ENCODE data around the gene DPAGT1. TPM values are rescaled to one million over a fixed set of nuclear protein-coding genes. Genes with fewer than 3 reads are reported as not detected.

Gene DPAGT1
- total RNA-seq, 6 donors from 2014 or later, result 18.6 to 43.9 (median 28.3) TPM

DNA sequence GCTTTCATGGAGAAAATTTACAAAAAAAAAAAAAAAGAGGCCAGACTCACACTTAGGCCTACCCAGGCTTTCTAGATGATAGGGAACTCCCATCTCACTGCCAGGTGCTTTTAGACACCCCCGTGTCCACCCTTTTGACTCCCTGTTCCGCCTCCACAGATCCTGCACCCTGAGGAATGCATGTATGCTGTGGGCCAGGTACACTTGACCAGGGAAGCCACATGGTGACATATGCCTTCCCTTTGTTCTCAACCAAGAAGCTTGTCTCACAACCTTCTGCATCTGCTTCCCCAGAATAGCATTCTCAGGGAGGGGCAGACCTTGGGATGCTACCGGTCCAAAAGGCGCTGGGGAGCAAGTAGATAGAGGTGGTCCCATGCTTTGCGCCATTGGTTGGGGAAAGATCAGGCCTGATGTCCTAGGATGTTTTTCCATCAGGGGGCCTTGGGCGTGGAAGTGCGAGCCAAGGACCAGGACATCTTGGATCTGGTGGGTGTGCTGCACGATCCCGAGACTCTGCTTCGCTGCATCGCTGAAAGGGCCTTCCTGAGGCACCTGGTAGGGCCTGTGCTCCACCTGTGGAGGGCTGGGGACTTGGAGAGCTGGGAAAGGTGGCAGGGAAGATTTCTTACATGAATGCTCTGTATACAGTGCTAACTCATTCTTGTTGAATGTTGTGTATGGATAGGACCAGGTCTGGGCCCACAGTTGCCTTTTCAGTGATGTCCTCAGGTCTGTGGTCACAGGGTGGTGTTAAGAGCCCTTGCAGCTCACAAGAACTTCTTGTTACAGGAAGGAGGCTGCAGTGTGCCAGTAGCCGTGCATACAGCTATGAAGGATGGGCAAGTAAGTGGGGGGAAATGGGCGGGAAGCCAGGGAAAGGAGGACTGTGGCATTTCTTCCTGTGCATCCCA lies 9.4 kb downstream of the DPAGT1 start:
- H3K27me3 ChIP-seq, result no peaks in the 10 kb centered on the region
- TF ChIP-seq EP300 (IDR thresholded peaks at IDR 0.05), result no peak
- TF ChIP-seq, protein P1, sequence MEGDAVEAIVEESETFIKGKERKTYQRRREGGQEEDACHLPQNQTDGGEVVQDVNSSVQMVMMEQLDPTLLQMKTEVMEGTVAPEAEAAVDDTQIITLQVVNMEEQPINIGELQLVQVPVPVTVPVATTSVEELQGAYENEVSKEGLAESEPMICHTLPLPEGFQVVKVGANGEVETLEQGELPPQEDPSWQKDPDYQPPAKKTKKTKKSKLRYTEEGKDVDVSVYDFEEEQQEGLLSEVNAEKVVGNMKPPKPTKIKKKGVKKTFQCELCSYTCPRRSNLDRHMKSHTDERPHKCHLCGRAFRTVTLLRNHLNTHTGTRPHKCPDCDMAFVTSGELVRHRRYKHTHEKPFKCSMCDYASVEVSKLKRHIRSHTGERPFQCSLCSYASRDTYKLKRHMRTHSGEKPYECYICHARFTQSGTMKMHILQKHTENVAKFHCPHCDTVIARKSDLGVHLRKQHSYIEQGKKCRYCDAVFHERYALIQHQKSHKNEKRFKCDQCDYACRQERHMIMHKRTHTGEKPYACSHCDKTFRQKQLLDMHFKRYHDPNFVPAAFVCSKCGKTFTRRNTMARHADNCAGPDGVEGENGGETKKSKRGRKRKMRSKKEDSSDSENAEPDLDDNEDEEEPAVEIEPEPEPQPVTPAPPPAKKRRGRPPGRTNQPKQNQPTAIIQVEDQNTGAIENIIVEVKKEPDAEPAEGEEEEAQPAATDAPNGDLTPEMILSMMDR (IDR thresholded peaks at IDR 0.05), result no peak
- no peak for TF ChIP-seq POLR2A (IDR thresholded peaks at IDR 0.05)
- TF ChIP-seq POLR2AphosphoS5 (IDR thresholded peaks at IDR 0.05), result no peak
- 78 to 87% methylated on average over 9 to 13 of the region's 13 CpGs for WGBS, 2 donors
- H3K36me3 ChIP-seq, result peaks cover 0 to 23% (median 1%) of the 10 kb centered on the region in 4 donors
- H3K27ac ChIP-seq, result no peak overlapping the region
- H3K4me3 ChIP-seq, result peak overlapping the region in 1 of 4 donors; percentile 98
- peaks cover 29 to 33% (median 31%) of the 10 kb centered on the region in 4 donors for H3K4me1 ChIP-seq
- no peaks in the 10 kb centered on the region for H3K9me3 ChIP-seq
- DNase-seq (peak in 1 of 2 donors; percentile 62), ATAC-seq (ENCODE audit: low FRiP score in 2 of 2) (no peak)

DNA sequence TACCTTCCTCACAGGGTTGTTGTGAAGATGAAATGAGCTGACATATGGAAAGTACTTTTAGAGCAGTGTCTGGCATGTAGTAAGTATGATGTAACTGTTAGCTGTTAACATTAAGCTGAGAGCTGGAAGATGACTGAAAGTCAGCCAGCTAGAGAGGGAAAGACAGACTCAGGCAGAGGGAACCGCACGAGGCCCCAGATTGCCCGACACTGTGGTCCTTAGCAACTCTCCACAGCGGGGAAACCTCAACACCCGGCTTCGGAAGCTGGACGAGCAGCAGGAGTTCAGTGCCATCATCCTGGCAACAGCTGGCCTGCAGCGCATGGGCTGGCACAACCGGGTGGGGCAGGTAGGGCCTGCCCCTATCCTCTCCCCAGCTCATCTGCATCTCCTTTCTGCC lies 10.5 kb downstream of the DPAGT1 start:
- Histone ChIP-seq H3K4me3 (no peak overlapping the region), H3K36me3 (peaks cover 0 to 14% (median 0%) of the 10 kb centered on the region in 4 donors), H3K27me3 (no peaks in the 10 kb centered on the region), H3K4me1 (peaks cover 29 to 40% (median 31%) of the 10 kb centered on the region in 4 donors), H3K9me3 (no peaks in the 10 kb centered on the region), H3K27ac (no peak overlapping the region)
- ATAC-seq (ENCODE audit: low FRiP score in 2 of 2) (no peak), DNase-seq (no peak)
- TF ChIP-seq, protein P1 (IDR thresholded peaks at IDR 0.05), result no peak
- WGBS, 2 donors, result 78 to 86% methylated on average over 9 of the region's 9 CpGs

DNA sequence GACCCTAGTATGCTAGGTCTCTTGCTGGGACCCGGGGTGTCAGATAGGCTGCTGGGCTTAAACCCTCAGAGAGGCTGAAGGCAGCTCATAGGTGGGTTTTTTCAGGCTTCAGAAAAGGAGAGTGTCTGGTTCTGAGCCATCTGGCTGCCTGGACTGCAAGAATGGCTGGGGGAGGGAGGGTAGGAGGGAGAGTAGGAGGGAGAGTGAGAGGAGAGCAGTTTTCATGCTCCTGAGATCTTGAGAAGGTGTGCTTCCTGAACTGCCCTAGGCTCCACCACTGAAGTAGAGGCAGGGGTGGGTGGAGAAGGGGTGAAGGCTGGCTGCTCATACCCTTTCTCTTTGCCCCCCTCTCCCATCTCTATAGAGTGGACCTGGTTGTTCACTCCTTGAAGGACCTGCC lies 12.3 kb downstream of the DPAGT1 start:
- WGBS, 2 donors, result 88 to 100% methylated on average over 1 of the region's 1 CpG
- DNase-seq (no peak), ATAC-seq (ENCODE audit: low FRiP score in 2 of 2) (no peak)
- no peak overlapping the region for H3K27ac ChIP-seq
- H3K27me3 ChIP-seq, result no peaks in the 10 kb centered on the region
- TF ChIP-seq POLR2AphosphoS5 (IDR thresholded peaks at IDR 0.05), result no peak
- TF ChIP-seq EP300 (IDR thresholded peaks at IDR 0.05), result no peak
- no peak for TF ChIP-seq POLR2A (IDR thresholded peaks at IDR 0.05)
- TF ChIP-seq, protein P1 (IDR thresholded peaks at IDR 0.05), result no peak
- no peak overlapping the region for H3K4me3 ChIP-seq
- peaks cover 33 to 52% (median 40%) of the 10 kb centered on the region in 4 donors for H3K4me1 ChIP-seq
- H3K36me3 ChIP-seq, result peaks cover 0 to 14% (median 0%) of the 10 kb centered on the region in 4 donors
- no peaks in the 10 kb centered on the region for H3K9me3 ChIP-seq

DNA sequence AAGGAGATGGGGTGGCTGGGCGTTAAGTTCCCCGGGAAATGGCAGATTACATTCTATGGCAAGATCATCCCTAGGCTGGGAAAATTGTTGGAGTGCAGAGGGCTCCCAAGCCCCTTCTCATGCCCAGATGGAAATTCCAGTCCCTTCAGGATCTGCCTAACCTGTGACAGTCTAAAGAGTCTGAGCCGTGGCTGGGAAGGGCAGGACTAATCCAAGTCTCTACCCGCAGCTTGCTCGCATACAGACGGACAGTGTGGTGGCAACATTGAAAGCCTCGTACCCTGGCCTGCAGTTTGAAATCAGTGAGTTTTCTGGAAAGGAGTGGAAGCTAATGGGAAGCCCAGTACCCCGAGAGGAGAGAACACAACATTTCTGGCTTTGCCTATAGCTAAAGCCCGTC lies 13.2 kb downstream of the DPAGT1 start:
- TF ChIP-seq, protein P1 (IDR thresholded peaks at IDR 0.05), result no peak
- TF ChIP-seq POLR2A (IDR thresholded peaks at IDR 0.05) (no peak), EP300 (IDR thresholded peaks at IDR 0.05) (no peak), POLR2AphosphoS5 (IDR thresholded peaks at IDR 0.05) (no peak)
- WGBS, 2 donors, result 92 to 94% methylated on average over 9 of the region's 9 CpGs
- no peak overlapping the region for H3K4me3 ChIP-seq
- ATAC-seq (ENCODE audit: low FRiP score in 2 of 2), result no peak
- H3K4me1 ChIP-seq, result peaks cover 28 to 46% (median 34%) of the 10 kb centered on the region in 4 donors
- H3K9me3 ChIP-seq, result no peaks in the 10 kb centered on the region
- no peak for DNase-seq
- H3K36me3 ChIP-seq, result peaks cover 0 to 14% (median 0%) of the 10 kb centered on the region in 4 donors
- no peak overlapping the region for H3K27ac ChIP-seq
- H3K27me3 ChIP-seq, result no peaks in the 10 kb centered on the region
